Activated CD4-positive, alpha-beta T cell treated with anti-CD3 and anti-CD28 coated beads for 48 hours (primary cell): ENCODE data around the gene INPP4A.

ENCODE experiments used
- DNase-seq: peaks from one replicate; pipeline ENCODE4 v3.0.0-alpha.2; 2020

The INPP4A gene

GRCh38 chr2:98476192-98476868 lies 31.7 kb downstream of the INPP4A start:
- no peak for DNase-seq

GRCh38 chr2:98477036-98477435 lies 32.4 kb downstream of the INPP4A start:
- no peak for DNase-seq

- no peak for DNase-seq
Measured at GRCh38 chr2:98477506-98477905, 32.8 kb downstream of the INPP4A start.

- no peak for DNase-seq
Measured at GRCh38 chr2:98478088-98478551, 33.5 kb downstream of the INPP4A start.

- peak; percentile 46 for DNase-seq
Measured at GRCh38 chr2:98478907-98479306, 34.2 kb downstream of the INPP4A start.

- no peak for DNase-seq
Measured at GRCh38 chr2:98479371-98479770, 34.7 kb downstream of the INPP4A start.

- DNase-seq: peak; percentile 70
Measured at GRCh38 chr2:98479959-98480524, 35.4 kb downstream of the INPP4A start.

- DNase-seq: no peak
Measured at GRCh38 chr2:98480598-98480997, 35.9 kb downstream of the INPP4A start.

- DNase-seq: no peak
Measured at GRCh38 chr2:98482362-98482761, 37.7 kb downstream of the INPP4A start.

- no peak for DNase-seq
Measured at GRCh38 chr2:98483257-98483861, 38.7 kb downstream of the INPP4A start.

GRCh38 chr2:98484121-98484557 lies 39.5 kb downstream of the INPP4A start:
- no peak for DNase-seq

GRCh38 chr2:98484652-98485452 lies 40.2 kb downstream of the INPP4A start:
- DNase-seq: peak; percentile 41

GRCh38 chr2:98485453-98485755 lies 40.7 kb downstream of the INPP4A start:
- no peak for DNase-seq

GRCh38 chr2:98486374-98486981 lies 41.8 kb downstream of the INPP4A start:
- DNase-seq: no peak

GRCh38 chr2:98487101-98487805 lies 42.6 kb downstream of the INPP4A start:
- DNase-seq: no peak

GRCh38 chr2:98487806-98488189 lies 43.1 kb downstream of the INPP4A start:
- DNase-seq: peak; percentile 62

GRCh38 chr2:98488252-98488651 lies 43.6 kb downstream of the INPP4A start:
- no peak for DNase-seq

- DNase-seq: no peak
Measured at GRCh38 chr2:98489486-98489885, 44.8 kb downstream of the INPP4A start.

- DNase-seq: no peak
Measured at GRCh38 chr2:98489971-98490962, 45.6 kb downstream of the INPP4A start.

- DNase-seq: no peak
Measured at GRCh38 chr2:98492441-98492840, 47.8 kb downstream of the INPP4A start.

GRCh38 chr2:98494699-98495098 lies 50.0 kb downstream of the INPP4A start:
- no peak for DNase-seq
